Inferior parietal cortex (tissue), 1 donor: ENCODE measurements around the gene TLR9.

Source experiments
- DNase-seq: peaks from one replicate; pipeline ENCODE4 v3.0.0-alpha.2; 2016; ENCODE audit errors: extremely low spot score

TLR9 gene

DNA sequence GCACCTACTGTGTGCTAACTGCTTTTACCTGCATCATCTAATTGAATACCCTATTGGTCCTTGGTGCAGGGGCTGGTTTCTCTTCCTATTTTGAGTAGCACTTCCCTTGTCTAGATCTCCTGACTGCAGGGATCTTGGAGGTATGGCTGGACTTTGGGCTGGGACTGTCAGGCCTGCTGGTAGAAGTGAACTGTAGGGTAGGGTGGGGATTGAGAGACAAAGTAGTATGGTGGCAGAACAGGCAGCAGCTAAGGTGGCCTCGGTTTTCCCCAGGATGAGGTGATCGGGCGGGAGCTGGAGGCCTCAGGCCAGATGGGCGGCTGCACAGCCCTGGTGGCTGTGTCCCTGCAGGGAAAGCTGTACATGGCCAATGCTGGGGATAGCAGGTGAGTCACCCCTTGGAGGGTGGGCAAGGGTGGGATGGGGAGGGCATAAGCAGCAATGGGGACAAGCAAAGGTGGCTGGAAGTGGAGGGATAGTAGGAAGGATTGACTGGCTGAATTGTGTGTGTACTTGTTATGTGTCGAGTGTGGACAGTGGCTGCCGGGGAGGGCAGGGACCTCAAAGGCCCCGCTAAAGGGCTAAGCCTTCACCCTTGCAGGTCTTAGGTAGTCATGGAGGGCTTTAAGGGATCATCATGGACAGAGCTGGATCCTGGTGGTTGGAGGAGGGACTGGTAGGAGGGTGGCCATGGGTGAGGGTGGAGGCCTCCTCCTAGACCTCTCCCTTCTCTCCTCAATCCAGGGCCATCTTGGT is 22.1 kb upstream of the TLR9 start:
- DNase-seq, result no peak

DNA sequence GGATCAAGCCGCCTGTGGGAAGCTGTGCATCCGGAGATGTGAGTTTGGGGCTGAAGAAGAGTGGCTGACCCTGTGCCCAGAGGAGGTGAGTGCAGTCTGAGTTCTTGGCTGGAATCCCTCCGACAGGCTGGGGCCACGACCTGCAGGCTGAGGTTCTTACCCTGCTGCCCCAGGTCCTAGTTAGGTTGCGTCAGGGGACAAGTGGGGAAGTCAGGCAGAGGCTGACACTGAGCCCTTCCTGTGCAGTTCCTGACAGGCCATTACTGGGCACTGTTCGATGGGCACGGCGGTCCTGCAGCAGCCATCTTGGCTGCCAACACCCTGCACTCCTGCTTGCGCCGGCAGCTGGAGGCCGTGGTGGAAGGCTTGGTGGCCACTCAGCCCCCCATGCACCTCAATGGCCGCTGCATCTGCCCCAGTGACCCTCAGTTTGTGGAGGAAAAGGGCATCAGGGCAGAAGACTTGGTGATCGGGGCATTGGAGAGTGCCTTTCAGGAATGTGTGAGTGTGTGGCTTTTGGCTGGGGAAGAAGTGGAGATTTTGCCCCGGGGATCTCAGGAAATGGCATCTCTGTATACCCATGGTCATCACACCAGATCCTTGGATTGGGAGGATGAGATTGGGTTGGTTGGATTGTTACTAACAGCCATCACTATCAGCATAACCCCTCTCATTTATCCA is 21.4 kb upstream of the TLR9 start:
- no peak for DNase-seq

DNA sequence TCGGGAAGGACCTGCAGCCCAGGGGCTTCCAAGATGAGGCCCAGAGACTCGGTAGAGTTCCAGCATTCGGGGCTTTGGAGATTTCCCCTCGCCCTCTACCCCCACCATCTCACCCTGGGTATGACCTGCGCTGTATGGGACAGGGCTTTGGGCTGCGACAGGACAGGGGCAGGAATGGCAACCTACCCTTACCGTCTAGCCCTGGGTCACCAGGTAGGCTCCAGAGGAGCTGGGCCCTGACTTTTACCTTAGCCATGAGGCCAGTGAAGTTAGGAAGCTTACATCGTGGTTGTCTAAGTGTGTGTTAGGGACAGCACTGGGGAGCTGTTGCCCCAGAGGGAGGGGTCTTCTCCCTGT is 20.8 kb upstream of the TLR9 start:
- DNase-seq, result no peak

DNA sequence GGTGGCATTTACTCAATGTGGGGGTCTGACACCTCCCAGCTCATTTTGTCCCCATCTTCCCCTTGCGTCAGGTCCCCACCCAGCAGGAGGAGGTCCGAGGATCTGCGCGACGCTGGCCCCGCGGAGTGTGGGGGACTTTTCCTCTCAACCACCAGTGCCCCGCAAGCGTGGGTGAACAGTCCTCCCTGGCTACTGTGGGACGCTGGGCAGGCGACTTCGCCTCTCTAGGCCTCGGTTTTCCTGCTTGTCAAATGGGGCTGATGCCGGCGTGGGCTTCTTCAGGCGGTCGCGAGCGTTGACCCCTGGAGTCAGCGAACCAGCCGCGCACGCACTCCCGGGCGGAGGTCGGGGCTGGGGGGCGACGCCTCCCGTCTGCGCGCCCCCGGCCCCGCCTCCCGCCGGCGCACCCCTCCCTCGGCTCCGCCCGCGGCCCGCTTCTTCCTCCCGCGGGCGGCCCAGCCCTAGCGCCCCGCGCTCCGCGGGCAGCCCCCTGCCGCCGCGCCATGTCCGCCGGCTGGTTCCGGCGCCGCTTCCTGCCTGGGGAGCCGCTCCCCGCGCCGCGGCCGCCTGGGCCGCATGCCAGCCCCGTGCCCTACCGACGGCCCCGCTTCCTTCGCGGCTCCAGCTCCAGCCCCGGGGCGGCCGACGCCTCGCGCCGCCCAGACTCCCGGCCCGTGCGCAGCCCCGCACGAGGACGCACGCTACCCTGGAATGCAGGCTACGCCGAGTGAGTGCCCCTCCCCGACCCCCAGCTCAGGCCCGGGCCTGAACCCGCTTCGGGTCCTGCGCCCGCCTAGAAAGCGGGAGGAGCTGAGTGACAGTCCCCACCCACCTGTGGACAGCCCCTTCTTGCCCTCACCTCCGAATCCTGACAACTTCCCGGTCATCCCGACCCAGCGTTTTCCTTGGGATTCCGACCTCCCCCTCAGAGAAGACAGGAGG is 20.1 kb upstream of the TLR9 start, which contains the start of gene PPM1M:
Gene PPM1M (plus strand): TSS at position 438 of the 942 bp plus-strand sequence. CDS start 66 bp downstream, at position 504.
- DNase-seq, result no peak

DNA sequence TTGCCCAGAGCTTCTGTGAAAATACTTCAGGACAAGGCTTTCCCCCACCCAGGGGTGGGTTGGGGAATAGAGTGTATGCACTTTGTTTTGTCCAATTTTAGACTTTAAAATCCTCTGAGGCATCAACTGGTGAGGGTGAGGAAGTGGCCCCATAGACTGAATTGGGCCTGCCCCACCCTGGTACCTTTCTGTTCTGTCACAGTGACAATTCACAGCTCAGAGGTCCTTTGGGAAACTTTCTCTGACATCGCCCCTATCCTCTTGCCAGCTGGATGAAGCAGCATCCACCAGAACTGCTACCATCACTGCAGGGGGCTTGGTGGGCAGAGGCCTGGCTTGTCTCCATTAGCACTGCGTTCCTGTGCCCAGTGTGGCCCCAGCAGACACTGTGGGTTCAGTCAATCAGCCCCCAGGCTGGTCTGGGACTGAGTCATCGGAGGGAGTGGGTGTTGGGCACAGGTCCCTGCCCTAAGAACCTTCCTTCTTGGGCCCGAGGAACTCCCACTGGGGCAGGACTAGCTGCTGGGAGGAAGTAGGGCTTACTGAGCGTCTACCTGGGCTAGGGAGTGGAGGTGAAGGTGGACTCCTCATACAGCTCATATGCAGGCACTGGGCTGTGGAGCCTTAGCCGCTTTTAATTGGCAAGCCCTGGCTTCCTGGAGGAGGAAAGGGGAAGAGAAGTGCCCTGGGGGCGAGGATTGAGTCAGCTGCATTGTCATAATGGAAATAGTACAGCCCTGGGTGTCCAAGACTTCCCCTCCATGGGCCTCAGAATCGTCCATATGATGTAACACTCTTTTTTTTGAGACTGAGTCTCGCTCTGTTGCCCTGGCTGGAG is 18.6 kb upstream of the TLR9 start:
- no peak for DNase-seq

DNA sequence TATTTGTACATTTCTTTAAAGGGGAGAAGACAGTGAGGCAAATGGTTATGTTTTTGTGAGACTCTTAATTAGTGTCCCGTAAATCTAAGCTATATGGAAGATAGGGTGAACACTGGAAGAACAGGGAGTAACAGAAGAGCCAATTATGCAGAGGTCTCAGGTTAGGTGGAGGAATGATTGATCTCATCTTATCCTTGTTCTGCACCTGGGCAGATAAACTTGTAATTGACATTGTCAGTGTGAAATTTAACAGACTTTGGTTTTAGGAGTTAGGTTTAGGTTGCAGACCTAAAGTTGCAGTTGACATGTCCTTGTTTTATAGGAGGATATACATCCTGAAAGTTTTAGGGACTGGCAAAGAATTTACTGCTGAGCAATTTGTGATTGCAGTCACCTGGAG is 16.6 kb upstream of the TLR9 start:
- no peak for DNase-seq

DNA sequence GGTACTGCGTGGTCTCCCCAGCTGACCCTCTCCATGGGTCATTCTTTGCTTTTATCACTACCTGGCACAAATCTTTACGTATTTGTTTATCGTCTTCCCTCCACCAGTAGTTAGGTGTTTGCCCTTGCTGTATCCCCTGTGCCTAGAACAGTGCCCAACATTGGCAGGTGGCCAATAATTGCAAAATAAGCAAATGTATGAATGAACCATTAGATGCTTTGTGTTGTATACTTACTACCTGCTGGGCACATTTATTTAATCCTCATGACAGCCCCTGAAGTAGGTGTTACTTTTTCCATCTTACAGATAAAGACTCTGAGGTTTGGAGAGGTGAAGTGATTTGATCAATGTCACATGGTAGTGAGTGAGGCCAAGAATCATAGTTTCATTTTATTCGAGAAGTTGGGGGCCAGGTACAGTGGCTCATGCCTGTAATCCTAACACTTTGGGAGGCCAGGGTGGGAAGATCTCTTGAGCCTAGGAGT is 15.5 kb upstream of the TLR9 start:
- no peak for DNase-seq

DNA sequence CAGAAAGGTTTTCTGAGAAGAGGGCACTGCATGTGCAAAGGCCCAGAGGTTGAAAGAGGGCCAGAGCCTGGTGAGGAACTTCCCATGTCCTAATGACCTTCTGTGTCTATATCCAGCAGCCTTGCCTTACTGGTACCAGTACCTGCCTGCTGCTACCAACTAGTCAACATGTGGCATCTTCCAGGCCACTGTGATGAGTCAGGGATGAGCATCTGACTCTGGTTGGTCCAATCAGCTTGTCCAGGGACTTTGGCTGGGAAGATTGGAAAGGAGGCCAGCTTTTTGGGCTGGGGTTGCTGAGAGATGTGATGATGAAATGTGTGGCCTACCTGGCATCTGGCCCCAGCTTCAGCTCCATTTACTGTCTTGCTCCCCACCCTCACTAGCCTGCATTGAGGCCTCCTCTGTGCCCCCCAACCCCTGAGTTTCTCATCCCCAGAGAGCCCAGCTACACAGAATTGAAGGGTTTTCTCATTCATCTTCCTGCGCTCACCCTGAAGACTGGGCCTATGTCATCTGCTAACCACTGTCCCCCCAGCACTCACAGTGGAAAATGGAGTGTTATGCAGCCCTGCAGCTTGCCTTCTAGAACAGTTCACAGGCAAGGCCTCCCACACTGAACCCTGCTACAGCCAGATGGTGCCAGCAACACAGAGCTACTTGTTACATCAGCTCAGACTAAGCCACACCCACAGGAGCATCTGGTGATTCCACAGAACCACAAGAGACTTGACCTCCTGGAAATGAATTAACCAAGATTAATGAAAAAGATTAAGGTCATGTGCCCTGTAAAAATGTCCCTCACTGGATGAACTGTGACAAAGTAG is 14.8 kb upstream of the TLR9 start:
- DNase-seq, result no peak

DNA sequence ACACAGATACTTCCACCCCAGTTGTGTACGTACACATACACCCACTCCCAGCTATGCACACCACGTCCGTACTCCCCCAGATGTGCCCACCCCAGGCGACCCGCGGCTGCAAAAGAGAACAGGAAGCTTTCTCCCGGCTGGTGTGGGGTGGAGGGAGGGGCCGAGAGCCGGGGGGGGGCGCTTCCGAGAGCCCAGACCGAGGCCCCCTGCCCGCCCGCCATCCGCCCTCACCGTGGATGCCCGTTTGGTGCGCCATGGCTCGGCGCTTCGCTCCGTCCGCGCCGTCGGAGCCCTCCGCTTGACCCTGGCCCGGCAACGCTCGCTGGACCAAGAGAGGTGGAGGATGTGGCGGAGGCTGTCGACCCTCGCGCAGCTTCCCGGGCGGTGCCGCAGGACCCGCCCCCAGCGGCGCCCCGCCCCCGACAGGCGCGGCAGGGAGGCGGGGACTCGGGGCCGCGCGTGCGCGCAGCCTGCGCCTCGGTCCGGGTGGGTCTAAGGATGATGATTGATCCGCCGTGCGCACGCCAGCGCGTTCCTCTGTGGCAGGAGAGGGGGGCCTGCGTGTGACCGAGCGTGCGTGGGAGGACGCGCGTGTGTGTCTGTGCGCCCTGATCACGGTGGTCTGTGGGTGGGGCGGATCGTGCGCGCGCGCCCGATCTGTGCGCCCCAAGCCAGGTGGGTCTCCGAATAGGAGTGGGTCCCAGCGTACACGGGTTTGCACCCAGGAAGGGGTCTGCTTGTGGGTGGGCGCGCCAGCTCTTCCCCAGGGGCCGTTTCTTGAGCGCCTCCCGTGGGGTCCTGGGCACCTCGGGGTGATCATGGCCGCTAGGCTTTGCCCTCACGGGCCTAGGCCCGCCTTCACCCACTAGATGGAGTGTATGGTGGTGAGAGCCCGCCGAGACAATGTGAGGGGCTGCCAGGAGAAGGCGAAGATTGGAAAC is 13.6 kb upstream of the TLR9 start, which contains the start of gene TWF2:
Gene TWF2 (minus strand): TSS at position 398 of the 941 bp plus-strand sequence. CDS start 142 bp downstream, at position 256.
- DNase-seq, result peak; percentile 72

DNA sequence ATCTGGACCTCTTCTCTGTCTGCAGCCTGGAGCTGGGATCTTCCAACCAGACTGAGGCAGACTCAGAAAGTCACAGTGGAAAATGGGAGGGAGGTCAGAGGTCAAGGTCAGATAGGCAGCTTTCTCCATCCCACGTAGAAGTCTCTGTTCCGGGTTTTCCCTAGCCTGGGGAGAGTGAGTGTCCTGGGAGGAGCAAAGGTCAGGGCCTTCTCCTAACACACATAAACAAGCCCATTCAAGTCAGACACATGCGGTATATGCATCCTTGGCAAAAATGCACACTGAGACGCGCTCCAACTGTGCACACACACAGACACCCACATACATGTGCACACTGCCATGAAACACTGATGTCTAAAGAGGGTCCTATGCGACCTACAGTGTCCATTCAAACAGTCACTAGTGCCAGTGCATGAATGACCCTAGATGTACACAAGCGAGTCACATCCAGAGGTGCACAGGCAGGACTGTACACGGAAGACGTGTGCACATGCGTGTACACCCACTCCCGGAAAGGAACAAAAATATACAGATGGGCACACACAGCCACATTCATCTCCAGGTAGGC is 12.8 kb upstream of the TLR9 start:
- no peak for DNase-seq

DNA sequence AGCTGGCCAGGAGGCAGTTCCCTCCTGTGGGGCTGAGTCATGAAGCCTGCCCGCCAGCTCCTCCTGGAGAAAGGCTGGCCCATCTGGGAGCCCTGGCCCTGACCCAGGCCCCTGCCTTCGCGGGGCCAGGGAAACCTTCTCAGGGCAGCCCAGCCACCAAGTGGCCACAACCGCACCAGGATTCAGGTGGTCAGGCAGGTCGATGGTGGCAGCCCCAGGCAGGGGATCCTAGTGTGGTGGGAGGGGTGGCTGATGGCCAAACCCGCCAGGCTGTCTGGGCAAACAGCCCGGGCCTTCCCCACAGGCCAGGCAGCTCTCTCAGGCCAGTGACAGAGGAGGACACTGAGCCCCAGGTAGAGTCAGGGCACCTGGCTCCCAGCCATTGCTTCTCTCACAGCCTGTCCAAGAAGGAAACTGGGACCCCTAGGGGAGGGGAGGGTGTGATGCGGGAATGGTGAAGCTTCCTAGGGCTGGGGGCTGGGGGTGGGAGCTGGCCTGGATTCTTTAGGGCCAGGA is 12.3 kb upstream of the TLR9 start:
- peak; percentile 36 for DNase-seq

DNA sequence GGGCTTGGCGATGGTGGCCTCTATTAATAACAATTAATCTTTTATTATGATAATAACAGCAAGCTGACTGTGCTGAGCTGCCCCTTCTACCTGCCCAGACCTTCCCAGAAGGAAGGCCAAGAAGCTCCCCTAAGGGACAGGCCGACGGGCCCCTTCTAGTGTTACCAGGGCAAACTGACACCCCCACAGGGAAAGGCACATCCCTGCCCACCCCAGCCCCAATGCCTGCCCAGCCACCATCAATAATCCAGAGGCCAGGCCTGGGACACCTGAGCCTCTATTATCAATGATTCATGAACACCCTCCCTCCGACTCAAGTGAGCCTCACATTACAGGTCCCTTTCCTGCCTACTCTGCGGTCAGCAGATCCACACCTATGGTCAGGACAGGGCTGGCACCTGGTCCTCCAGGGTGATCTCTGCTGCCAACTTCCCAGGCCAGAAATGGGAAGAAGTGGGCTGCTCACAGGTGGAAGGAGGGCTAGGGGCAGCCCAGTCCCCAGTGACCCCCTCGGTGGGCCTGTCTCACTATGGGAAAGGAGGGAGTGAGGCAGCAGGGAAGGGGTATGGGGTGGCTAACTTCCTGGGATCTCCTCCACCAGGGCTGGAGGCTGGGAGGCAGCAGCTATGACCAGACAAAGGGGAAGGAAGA is 11.7 kb upstream of the TLR9 start:
- DNase-seq, result no peak

DNA sequence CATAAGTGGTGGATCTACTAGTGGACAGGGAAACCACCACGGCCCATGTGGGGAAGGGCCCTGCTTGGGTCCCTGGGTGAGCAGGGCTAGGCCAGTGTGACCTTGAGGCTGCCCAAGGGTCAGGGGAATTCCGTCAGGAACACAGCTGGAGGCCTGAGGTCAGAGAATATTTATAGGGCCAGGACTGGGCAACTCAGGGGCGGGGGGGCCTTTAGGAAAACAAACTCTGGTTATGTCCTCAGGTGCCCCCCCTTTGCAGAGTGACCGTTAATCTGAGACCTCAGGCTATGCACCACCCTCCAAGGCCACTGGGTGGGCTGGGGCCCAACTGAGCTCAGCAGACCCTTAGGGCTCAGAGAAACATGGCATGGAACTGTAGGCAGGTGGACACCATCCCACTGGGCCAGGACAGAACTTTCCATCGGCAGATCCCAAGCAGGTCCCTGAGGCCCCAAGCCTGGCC is 11.0 kb upstream of the TLR9 start:
- DNase-seq, result no peak

DNA sequence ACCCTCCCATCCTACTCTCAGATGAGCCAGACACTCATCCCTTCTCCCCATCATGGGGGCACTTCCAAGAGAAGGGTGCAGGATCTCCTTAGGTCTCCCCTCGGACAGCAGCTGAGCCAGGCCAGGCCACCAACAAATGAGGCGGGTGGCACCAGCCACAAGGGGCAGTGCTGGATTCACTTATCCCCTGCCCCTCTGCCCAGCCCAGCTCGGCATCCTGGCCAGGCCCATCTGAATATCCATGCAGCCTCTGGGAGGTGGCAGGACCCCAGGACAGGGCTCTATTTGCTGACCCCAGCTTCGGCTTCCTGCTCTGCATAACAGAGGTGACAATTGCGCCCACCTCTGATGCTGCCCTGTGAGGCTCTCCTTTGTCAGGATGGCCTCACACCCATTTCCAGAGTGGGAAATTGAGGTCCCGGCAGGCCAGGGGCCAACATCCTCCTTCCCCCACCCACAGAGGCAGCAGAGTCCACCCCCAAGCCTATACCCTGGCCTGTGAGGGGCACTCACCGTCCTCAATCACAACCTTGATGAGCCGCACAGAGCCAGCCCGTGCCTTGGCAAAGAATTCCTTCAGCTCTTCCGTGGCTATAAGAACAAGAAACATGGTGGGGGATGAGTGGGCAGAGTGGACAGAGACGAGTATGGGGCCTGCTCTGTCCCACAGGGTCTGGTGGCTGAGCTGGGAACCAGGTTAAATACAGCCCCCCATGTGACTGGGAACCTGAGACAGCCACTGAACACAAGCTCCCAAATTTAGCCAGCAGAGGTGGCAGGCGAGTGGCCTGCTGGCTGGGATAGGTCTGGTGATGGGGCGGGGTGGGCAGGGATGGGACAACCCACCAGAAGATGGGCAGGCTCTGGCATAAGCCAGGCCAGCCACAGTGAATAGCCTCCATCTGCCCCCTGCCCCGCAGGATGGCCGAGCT is 9.3 kb upstream of the TLR9 start:
- no peak for DNase-seq

DNA sequence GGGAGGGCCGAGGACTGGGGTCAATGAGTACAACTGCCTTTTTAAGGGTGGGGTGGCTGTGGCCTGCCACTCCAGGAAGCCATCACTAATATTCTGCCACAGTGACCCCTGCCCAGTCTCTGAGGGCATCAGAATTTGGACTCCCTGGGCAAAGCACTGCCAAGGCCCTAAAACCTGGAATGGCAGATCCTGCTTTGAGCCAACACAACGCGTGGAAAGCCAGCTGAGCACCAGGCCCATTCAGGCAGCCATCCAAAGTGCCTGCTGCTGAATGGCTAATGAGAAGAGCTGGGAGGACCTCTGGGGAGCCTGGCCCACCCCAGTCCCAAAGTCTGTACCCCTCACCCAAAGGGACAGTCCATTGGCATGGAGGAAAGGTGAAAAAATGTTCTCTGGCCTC is 8.5 kb upstream of the TLR9 start:
- no peak for DNase-seq

DNA sequence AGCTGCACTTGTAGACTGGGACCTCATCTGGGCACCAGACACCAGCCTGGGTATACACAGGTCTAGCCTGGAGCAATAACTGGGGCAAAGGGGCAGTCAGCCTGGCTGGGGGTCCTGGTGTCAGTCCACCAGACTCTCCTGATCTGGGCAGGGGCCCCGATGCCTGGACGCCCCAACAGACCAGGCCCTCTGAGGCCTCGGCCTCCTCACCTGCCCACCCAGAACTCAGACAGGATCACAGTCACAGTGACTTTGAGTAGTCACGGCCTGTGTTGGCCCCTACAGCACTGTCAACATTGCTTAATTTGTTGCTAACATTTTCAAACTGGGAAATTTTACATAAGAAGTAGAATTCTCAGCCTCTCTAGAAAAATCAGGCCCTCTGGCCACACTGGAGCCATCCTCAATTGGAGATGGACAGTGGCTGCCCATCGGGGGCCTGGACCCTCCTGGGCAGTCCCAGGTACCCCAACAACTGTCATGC is 7.7 kb upstream of the TLR9 start:
- DNase-seq, result no peak
